Thoracic aorta (tissue), 2 donors: ENCODE measurements around the gene KRTAP17-1. TPM values are rescaled to one million over a fixed set of nuclear protein-coding genes. Genes with fewer than 3 reads are reported as not detected.

Experiments
- ATAC-seq: fragments of 150-250 bp; one replicate; pipeline ENCODE4 v1.8.0; 2017; ENCODE audit warnings: low read depth; ENCODE audit not compliant: insufficient number of reproducible peaks, low FRiP score
- DNase-seq: peaks from one replicate; pipeline ENCODE4 v3.0.0-alpha.2; 2020; ENCODE audit warnings: low spot score
- H3K27ac ChIP-seq, 2 donors: fragments of 200-600 bp; sonication (generic); 1 replicate in 1 of 2; 2 replicates in 1 of 2; pipeline ENCODE4 v1.5.1; 2016; ENCODE audit warnings: mild to moderate bottlenecking in 2 of 2, moderate library complexity in 2 of 2
- H3K27me3 ChIP-seq: fragments of 200-600 bp; sonication (generic); replicated peaks from 2 replicates; pipeline ENCODE4 v1.6.0; 2016; ENCODE audit warnings: mild to moderate bottlenecking; ENCODE audit not compliant: insufficient read depth
- H3K36me3 ChIP-seq: fragments of 200-600 bp; sonication (generic); one replicate; pipeline ENCODE4 v1.5.1; 2016
- H3K4me1 ChIP-seq, 2 donors: fragments of 200-600 bp; sonication (generic); 1 replicate in 1 of 2; 2 replicates in 1 of 2; pipeline versions ENCODE4 v1.5.1 to v1.6.0; 2016; ENCODE audit warnings: low read depth in 2 of 2, mild to moderate bottlenecking in 1 of 2; ENCODE audit not compliant: control insufficient read depth in 1 of 2
- H3K4me3 ChIP-seq: fragments of 200-600 bp; sonication (generic); 2 replicates; pipeline ENCODE4 v1.5.1; 2016; ENCODE audit warnings: mild to moderate bottlenecking
- H3K9me3 ChIP-seq: fragments of 200-600 bp; sonication (generic); 2 replicates; pipeline ENCODE4 v1.5.1; 2016
- CTCF ChIP-seq: fragments of 200-600 bp; sonication (generic); IDR thresholded peaks from one replicate; pipeline ENCODE4 v1.5.1; 2019; ENCODE audit warnings: antibody characterized with exemption
- total RNA-seq, 2 donors: library from RNA; depleted of rRNA; stranded (reverse); fragments of >200 nt; gene quantifications; one replicate each; pipeline versions ENCODE4 v1.1.0 to v1.2.3, GENCODE V29; 2016

Gene KRTAP17-1
- total RNA-seq, 2 donors from 2014 or later = not detected

- no peak for TF ChIP-seq CTCF
- Histone ChIP-seq H3K9me3 (no peaks in the 10 kb centered on the region), H3K4me3 (no peak overlapping the region), H3K27ac (no peak overlapping the region), H3K27me3 (no peaks in the 10 kb centered on the region), H3K4me1 (no peaks in the 10 kb centered on the region), H3K36me3 (no peaks in the 10 kb centered on the region)
- ATAC-seq (no peak), DNase-seq (no peak)
Observed at GRCh38 chr17:41340934-41341861, 25.7 kb upstream of the KRTAP17-1 start.

GRCh38 chr17:41340494-41340893, 25.0 kb upstream of the KRTAP17-1 start:
- Histone ChIP-seq H3K9me3 (no peaks in the 10 kb centered on the region), H3K4me3 (no peak overlapping the region), H3K36me3 (no peaks in the 10 kb centered on the region), H3K27ac (no peak overlapping the region), H3K27me3 (no peaks in the 10 kb centered on the region), H3K4me1 (no peaks in the 10 kb centered on the region)
- DNase-seq = no peak
- ATAC-seq = no peak
- TF ChIP-seq CTCF = no peak

- DNase-seq (no peak), ATAC-seq (no peak)
- Histone ChIP-seq H3K27me3 (no peaks in the 10 kb centered on the region), H3K4me3 (no peak overlapping the region), H3K9me3 (no peaks in the 10 kb centered on the region), H3K27ac (no peak overlapping the region), H3K36me3 (no peaks in the 10 kb centered on the region), H3K4me1 (no peaks in the 10 kb centered on the region)
- TF ChIP-seq CTCF = no peak
Observed at GRCh38 chr17:41339571-41340172, 24.2 kb upstream of the KRTAP17-1 start.

- no peaks in the 10 kb centered on the region for H3K9me3 ChIP-seq
- no peaks in the 10 kb centered on the region for H3K27me3 ChIP-seq
- no peak for ATAC-seq
- H3K4me3 ChIP-seq = no peak overlapping the region
- no peaks in the 10 kb centered on the region for H3K36me3 ChIP-seq
- H3K4me1 ChIP-seq = no peaks in the 10 kb centered on the region
- H3K27ac ChIP-seq = no peak overlapping the region
- no peak for TF ChIP-seq CTCF
- DNase-seq = no peak
Observed at GRCh38 chr17:41338961-41339485, 23.5 kb upstream of the KRTAP17-1 start.

GRCh38 chr17:41335747-41336146, 20.2 kb upstream of the KRTAP17-1 start:
- H3K27ac ChIP-seq = no peak overlapping the region
- ATAC-seq = no peak
- H3K27me3 ChIP-seq = no peaks in the 10 kb centered on the region
- no peak overlapping the region for H3K4me3 ChIP-seq
- TF ChIP-seq CTCF = no peak
- DNase-seq = no peak
- H3K36me3 ChIP-seq = no peaks in the 10 kb centered on the region
- no peaks in the 10 kb centered on the region for H3K4me1 ChIP-seq
- no peaks in the 10 kb centered on the region for H3K9me3 ChIP-seq
